Mucosa of gallbladder (tissue), 1 donor: ENCODE data around the gene ASNS. TPM values are rescaled to one million over a fixed set of nuclear protein-coding genes. Genes with fewer than 3 reads are reported as not detected.

Experiments used
- DNase-seq: peaks from one replicate; pipeline ENCODE4 v3.0.0-alpha.2; 2020; ENCODE audit warnings: low spot score
- total RNA-seq: library from RNA; stranded (reverse); gene quantifications from one replicate; pipeline ENCODE4 v1.2.1, GENCODE V29; 2021
- donor health status: DM: no; HTN: no; CAD: no.

Gene ASNS
- total RNA-seq, 1 donor from 2014 or later: 21.1 TPM

DNA sequence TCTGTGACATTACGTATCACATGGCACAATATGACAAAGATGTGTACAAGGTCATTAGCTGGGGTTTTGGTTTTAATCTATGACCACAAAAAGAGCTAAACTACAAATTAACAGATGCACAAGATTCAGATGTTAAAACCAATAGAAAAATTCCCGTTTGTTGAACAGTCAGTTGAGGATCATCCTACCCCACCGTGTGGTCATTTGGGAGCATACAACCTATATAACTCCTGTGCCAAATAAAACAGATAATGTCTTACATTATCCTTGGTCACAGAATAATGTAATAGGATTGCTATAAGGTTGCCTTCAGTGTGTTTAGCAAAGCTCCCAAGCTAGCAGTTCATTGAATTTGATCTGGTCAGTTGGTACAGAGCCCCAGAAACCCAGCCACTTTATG lies 28.2 kb downstream of the ASNS start:
- DNase-seq: no peak

DNA sequence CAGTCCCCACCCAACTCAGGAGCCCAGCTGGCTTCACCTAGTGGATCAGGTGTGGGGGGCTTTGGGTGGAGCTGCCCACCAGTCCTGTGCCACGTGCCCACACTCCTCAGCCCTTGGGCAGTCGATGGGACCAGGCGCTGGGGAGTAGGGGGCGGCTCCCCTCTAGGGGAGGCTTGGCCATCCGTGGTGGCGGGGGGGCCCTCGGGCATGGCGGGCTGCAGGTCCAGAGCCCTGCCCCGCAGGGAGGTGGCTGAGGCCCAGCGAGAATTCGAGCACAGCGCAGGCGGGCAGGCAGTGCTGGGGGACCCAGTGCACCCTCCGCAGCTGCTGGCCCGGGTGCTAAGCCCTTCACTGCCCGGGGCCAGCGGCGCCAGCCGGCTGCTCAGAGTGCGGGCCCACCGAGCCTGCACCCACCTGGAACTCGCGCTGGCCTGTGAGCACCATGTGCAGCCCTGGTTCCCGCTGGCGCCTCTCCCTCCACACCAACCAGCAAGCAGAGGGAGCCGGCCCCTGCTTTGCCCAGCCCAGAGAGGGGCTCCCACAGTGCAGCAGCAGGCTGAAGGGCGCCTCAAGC lies 29.3 kb downstream of the ASNS start:
- DNase-seq: no peak

DNA sequence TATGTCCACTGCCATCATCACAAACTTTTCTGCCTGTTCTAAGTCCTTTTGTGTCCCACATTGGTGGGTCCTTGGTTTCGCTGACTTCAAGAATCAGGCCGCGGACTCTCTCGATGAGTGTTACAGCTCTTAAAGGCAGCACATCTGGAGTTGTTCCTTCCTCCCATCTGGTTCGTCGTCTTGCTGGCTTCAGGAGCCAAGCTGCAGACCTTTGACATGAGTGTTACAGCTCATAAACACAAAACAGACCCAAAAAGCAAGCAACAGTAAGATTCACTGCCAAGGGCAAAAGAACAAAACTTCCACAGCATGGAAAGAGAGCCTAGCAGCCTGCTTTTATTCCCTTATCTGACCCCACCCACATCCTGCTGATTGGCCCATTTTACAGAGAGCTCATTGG lies 30.2 kb downstream of the ASNS start:
- DNase-seq: peak; percentile 17

DNA sequence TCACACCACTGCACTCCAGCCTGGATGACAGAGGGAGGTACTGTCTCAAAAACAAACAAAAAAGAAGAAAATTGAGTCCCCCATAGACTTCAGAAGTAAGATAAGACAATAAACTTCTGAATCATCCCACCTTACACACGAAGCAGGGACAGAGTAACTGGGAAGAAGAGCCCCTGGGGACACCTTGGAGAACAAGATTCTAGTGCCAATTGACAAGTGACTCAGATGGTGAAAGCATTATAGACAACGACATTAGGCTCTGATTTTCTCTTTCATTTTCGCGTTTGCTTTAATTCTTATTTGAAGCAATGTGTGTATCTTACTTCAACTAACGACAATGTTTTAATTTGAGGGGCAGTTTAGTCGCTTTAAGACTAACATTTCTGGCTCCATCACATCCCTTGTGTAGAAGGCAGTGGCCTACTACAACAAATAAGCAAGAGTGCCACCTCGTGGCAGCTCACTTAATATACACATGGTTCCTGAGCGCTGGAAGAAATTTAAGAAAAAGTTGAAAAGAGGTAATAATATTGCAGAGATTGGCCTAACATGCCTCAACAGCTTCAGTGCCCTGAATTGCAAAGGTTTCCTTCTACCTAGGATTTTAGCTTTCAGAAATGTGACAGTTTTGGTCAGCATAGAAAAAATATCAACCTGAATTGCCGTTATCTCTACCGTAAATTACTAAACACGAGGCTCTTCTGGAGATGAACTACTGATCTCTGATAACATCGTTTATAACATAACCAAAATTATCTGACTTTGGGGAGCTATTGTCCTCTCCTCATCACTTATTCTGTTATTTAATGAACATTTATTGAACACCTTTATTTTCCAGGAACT lies 36.7 kb downstream of the ASNS start:
- peak; percentile 63 for DNase-seq

DNA sequence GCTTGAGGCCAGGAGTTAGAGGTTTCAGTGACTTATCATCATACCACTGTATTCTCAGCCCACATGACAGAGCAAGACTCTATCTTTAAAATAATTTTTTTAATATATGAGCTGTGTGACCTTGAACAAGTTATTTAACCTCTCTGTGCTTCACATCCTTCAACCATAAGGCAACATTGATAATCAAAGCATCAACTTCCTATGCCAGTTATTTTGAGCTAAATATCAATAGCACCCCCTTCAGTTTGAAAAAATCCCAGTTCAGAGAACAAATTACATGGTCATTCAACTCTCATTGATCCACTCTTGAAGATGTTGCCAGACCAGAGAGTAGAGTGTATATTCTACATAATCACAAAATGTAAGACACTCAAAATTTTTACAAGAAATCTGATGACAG lies 53.0 kb downstream of the ASNS start:
- DNase-seq: no peak

DNA sequence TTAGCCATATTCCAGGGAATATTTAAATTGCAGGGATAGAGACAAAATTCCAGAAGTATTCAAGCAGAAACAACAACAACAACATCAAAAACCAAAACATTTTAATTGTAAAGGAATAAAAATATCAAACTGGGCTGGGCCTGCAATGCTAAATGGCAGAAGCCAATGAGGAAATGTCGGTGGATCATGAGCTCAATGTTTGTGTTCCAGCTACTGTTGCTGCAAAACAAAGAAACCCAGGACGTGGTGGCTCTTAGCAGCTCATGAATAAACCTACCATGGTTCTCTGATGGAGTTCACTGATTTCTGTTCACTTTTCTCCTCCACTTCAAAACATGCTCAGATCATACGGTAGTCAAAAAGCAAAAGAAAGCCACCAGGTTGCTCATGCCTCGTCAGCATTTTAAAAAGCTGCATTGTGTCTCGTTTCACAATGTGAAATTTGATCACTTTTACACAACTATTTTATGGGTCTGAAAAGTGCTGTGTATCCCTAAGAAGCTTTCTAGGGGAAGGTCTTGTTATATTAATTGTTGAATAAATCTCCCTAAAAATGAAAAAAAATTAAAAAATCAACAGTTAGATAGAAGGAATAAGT lies 54.0 kb downstream of the ASNS start:
- DNase-seq: no peak

Other genes starting within 250 kb of the ASNS start
- gene TAC1, start 140.3 kb downstream of the ASNS start, total RNA-seq: 5.2 TPM
- gene OCM2, start 117.8 kb upstream of the ASNS start, total RNA-seq: not detected
- 31.2 TPM for gene LMTK2, start 234.5 kb upstream of the ASNS start, total RNA-seq